Fibroblast of lung (primary cell): ENCODE measurements around the gene CREB5.

Experiments used
- CTCF ChIP-seq, 2 donors: IDR thresholded peaks in 1 of 2; conservative IDR thresholded peaks in 1 of 2; 1 replicate in 1 of 2; 2 replicates in 1 of 2; pipeline ENCODE4 v1.5.1; 2011 to 2012; ENCODE audit warnings: low read length in 2 of 2, control low read depth in 1 of 2, inconsistent platforms in 1 of 2, low read depth in 1 of 2, mild to moderate bottlenecking in 1 of 2
- EZH2 ChIP-seq: IDR thresholded peaks from 2 replicates; pipeline ENCODE4 v1.5.1; 2012; ENCODE audit warnings: low read length, control low read depth, mild to moderate bottlenecking; ENCODE audit errors: missing control alignments

GRCh38 chr7:28456044-28456443, 43.7 kb downstream of the CREB5 start:
- TF ChIP-seq CTCF (conservative IDR thresholded peaks at IDR 0.05 in 1 of 2, IDR thresholded peaks at IDR 0.05 in 1 of 2; ENCODE audit: low read depth in 1 of 2, low read length in 2 of 2) (no peak), EZH2 (no peak)
